ENCODE results near the gene OR1F1. TPM values are rescaled to one million over a fixed set of nuclear protein-coding genes. Genes with fewer than 3 reads are reported as not detected.

The OR1F1 gene
- total and polyA plus RNA-seq, 2 of the 8 experiments (the other 6 are each of a cell fraction or from before 2014, with no cell fraction given), result 0.52 to 1.2 TPM

- TF ChIP-seq NANOG (IDR thresholded peaks at IDR 0.05; ENCODE audit: insufficient read depth, low read depth, low read length, poor library complexity, severe bottlenecking), result no peak
Measured at GRCh38 chr16:3141781-3142311, 46.2 kb upstream of the OR1F1 start (continued).
